Measurements from ENCODE around the gene FHIT. TPM values are rescaled to one million over a fixed set of nuclear protein-coding genes. Genes with fewer than 3 reads are reported as not detected.

The FHIT gene
- total RNA-seq, 4 donors from 2014 or later, result 8.8 to 35.6 (median 12.6) TPM

GRCh38 chr3:61110576-61110975 lies 140.7 kb downstream of the FHIT start:
- TF ChIP-seq POLR2A (IDR thresholded peaks at IDR 0.05) (no peak), EP300 (IDR thresholded peaks at IDR 0.05) (no peak), CTCF (IDR thresholded peaks at IDR 0.05) (no peak), POLR2AphosphoS5 (IDR thresholded peaks at IDR 0.05) (no peak)
- Histone ChIP-seq H3K4me1 (peaks cover 3% of the 10 kb centered on the region), H3K27me3 (no peaks in the 10 kb centered on the region), H3K4me3 (no peak overlapping the region), H3K36me3 (no peaks in the 10 kb centered on the region), H3K27ac (no peak overlapping the region), H3K9me3 (no peaks in the 10 kb centered on the region)
- WGBS, result 93% methylated on average over 2 of the region's 2 CpGs
- no peak for DNase-seq (ENCODE audit: low spot score in 2 of 2)

DNA sequence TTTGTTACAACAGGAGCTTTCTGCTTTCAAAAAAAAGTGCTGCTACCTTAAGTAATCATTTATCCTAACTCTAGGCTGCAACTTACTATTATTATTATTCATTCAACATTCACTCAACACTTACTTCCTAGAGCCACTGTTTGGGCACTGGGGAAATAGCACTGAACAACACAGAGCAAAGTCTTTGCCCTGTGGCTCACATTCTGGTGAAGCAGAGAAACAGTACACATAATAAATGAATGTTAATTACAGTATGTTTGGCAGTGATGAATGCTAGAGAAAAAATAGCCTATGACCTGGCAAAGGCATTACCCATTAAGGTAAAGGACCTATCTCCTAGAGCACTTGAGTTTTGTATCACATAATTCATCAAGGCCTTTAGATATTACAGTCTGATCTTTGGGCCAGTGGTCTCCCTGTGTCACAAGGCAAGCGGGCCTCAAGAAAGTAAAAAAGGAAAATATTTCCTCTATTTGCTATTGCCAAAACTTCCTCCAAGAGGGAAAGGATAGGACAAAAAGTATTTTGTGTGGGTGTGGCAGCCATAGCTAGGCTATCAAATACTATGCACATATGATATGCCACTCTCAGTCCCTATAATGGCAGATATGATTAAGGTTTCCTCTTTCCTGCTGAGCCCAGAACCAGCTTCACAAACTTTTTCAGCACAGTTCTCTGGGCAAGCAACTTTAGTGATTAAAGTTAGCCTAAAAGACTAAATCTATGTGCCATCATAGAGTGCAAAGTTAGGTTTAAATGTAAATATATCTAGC lies 142.8 kb downstream of the FHIT start:
- Histone ChIP-seq H3K9me3 (peaks cover 4% of the 10 kb centered on the region), H3K4me1 (no peaks in the 10 kb centered on the region), H3K27me3 (no peaks in the 10 kb centered on the region), H3K27ac (no peak overlapping the region), H3K4me3 (no peak overlapping the region), H3K36me3 (no peaks in the 10 kb centered on the region)
- TF ChIP-seq EP300 (IDR thresholded peaks at IDR 0.05) (no peak), POLR2A (IDR thresholded peaks at IDR 0.05) (no peak), POLR2AphosphoS5 (IDR thresholded peaks at IDR 0.05) (no peak), CTCF (IDR thresholded peaks at IDR 0.05) (no peak)
- DNase-seq (ENCODE audit: low spot score in 2 of 2), result no peak
- WGBS, result 97% methylated on average over 1 of the region's 1 CpG

DNA sequence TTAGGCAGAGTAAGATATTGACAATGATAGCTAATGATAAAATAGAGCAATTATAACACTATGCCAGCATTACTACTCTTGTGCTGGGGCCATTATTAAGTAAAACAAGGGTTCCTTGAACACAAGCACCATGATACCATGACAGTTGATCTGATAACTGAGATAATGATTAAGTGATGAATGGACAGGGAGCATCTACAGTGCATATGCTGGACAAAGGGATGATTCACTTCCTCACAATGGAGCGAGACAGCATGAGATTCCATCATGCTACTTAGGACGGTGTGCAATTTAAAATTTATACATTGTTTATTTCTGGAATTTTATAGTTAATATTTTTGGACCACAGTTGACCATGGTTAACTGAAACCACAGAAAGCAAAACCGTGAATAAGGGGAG lies 156.6 kb downstream of the FHIT start:
- no peak overlapping the region for H3K4me3 ChIP-seq
- WGBS, result 91% methylated on average over 3 of the region's 3 CpGs
- no peak overlapping the region for H3K27ac ChIP-seq
- no peaks in the 10 kb centered on the region for H3K4me1 ChIP-seq
- TF ChIP-seq EP300 (IDR thresholded peaks at IDR 0.05) (no peak), POLR2AphosphoS5 (IDR thresholded peaks at IDR 0.05) (no peak), POLR2A (IDR thresholded peaks at IDR 0.05) (no peak), CTCF (IDR thresholded peaks at IDR 0.05) (no peak)
- H3K36me3 ChIP-seq, result no peaks in the 10 kb centered on the region
- H3K27me3 ChIP-seq, result no peaks in the 10 kb centered on the region
- DNase-seq (ENCODE audit: low spot score in 2 of 2), result no peak
- H3K9me3 ChIP-seq, result no peaks in the 10 kb centered on the region

- TF ChIP-seq EP300 (IDR thresholded peaks at IDR 0.05) (no peak), CTCF (IDR thresholded peaks at IDR 0.05) (no peak), POLR2A (IDR thresholded peaks at IDR 0.05) (no peak), POLR2AphosphoS5 (IDR thresholded peaks at IDR 0.05) (no peak)
- 76% methylated on average over 2 of the region's 2 CpGs for WGBS
- H3K27me3 ChIP-seq, result no peaks in the 10 kb centered on the region
- H3K36me3 ChIP-seq, result no peaks in the 10 kb centered on the region
- no peaks in the 10 kb centered on the region for H3K4me1 ChIP-seq
- no peak for DNase-seq (ENCODE audit: low spot score in 2 of 2)
- H3K9me3 ChIP-seq, result no peaks in the 10 kb centered on the region
- H3K4me3 ChIP-seq, result no peak overlapping the region
- no peak overlapping the region for H3K27ac ChIP-seq
Measured at GRCh38 chr3:61093364-61093763, 157.9 kb downstream of the FHIT start.

GRCh38 chr3:61092870-61093269 lies 158.4 kb downstream of the FHIT start:
- 58% methylated on average over 4 of the region's 4 CpGs for WGBS

More at GRCh38 chr3:61092870-61093269, 158.4 kb downstream of the FHIT start:
- Histone ChIP-seq H3K36me3 (no peaks in the 10 kb centered on the region), H3K27ac (no peak overlapping the region), H3K27me3 (no peaks in the 10 kb centered on the region), H3K4me3 (no peak overlapping the region), H3K4me1 (no peaks in the 10 kb centered on the region), H3K9me3 (no peaks in the 10 kb centered on the region)
- no peak for DNase-seq (ENCODE audit: low spot score in 2 of 2)
- no peak for TF ChIP-seq EP300 (IDR thresholded peaks at IDR 0.05)
- no peak for TF ChIP-seq POLR2A (IDR thresholded peaks at IDR 0.05)
- no peak for TF ChIP-seq CTCF (IDR thresholded peaks at IDR 0.05)
- no peak for TF ChIP-seq POLR2AphosphoS5 (IDR thresholded peaks at IDR 0.05)

Measured in suprapubic skin (tissue), 4 donors.